Fibroblast of mammary gland (primary cell): Measurements from ENCODE around the gene P2RY8.

Source experiments
- DNase-seq: peaks from one replicate; pipeline ENCODE4 v3.0.0-alpha.2; 2010; ENCODE audit warnings: low read depth
- H3K4me3 ChIP-seq: 2 replicates; pipeline ENCODE4 v1.5.1; 2011; ENCODE audit warnings: low read depth, mild to moderate bottlenecking, low read length, moderate library complexity; ENCODE audit not compliant: control insufficient read depth
- TF ChIP-seq, protein P1 (sequence below): conservative IDR thresholded peaks from 2 replicates; pipeline ENCODE4 v1.5.1; 2011; ENCODE audit warnings: low read depth, low read length, inconsistent platforms; ENCODE audit not compliant: control insufficient read depth, insufficient read depth

The P2RY8 gene

DNA sequence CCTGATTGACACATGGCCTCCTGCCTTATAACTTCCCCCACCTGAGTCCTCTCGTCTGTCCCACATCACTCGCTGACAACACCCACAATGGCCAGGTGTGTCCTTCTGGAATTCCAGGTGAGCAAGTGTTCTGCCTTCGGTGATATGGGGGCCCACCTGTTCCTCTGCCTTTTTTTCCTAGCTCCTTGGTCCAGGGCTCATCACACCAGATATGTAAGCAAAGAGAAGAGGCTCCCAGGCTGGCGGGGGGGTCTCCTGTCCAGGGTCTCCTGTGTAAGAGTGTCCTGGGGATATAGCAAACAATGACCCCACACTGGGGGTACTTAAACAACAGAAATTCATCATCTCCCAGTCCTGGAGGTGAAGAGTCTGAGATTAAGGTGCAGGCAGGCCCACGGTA lies 25.2 kb downstream of the P2RY8 start:
- H3K4me3 ChIP-seq: no peak overlapping the region
- TF ChIP-seq, protein P1, sequence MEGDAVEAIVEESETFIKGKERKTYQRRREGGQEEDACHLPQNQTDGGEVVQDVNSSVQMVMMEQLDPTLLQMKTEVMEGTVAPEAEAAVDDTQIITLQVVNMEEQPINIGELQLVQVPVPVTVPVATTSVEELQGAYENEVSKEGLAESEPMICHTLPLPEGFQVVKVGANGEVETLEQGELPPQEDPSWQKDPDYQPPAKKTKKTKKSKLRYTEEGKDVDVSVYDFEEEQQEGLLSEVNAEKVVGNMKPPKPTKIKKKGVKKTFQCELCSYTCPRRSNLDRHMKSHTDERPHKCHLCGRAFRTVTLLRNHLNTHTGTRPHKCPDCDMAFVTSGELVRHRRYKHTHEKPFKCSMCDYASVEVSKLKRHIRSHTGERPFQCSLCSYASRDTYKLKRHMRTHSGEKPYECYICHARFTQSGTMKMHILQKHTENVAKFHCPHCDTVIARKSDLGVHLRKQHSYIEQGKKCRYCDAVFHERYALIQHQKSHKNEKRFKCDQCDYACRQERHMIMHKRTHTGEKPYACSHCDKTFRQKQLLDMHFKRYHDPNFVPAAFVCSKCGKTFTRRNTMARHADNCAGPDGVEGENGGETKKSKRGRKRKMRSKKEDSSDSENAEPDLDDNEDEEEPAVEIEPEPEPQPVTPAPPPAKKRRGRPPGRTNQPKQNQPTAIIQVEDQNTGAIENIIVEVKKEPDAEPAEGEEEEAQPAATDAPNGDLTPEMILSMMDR: no peak
- DNase-seq: no peak

DNA sequence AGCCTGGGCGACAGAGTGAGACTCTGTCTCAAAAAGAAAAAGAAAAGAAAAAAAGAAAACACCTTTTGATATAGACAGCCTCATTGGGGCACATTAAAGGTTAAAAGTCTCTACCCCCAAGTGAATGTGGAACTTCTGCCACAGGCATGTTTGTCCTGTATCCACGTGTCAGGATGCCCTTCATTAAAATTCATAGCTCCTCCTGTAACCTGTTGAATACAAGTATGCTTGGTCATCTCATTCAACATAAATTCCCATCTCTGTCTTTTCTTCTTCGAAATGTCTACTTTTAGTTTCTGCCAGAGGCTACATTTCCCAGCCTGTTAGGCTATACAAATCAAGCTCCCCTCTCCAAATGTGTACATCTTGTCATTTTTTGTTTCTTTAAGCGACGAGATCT lies 25.8 kb downstream of the P2RY8 start:
- TF ChIP-seq, protein P1: no peak
- no peak for DNase-seq
- no peak overlapping the region for H3K4me3 ChIP-seq

DNA sequence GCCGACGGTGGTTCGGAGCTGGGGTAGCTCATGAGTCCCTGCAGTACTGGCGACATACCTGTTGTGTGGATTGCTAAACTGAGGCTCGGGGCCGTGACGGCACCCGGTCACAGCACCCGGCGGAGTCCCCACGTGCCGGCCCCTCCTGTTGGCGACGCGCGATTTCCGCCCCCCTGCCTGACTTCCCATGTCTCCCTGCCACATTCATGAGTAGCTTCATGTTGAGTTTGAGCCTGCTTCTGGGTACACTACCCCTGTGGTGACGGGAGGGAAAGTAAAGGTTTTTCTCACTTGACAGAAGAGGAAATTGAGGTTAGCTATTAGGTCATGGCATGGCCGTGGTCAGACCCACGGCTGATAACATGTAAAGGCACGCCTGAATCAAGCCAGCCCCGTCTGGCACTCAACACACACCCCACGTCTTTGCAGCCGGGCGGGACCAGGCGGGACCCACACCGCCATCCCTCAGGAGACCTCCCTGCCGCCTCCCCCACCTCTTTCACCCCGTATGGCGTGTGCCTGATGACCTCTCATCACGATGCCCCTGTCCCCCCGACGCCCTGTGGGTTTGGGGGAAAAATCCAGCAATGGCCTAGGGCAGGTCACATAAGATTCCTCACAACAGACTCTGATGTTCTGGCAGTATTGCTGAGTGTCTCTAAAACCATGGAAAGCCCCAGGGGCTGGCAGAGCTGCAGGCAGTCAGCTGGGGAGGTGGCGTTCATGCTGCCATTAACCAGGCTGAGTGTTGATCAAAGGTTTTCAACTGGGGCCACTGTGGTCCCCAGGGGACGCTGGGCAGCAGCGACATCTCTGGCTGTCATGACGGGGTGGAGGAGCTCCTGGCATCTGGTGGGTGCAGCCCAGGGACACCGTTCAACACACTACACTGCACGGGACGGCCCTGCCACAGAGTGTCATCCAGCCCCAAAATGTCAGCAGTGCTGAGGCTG lies 29.2 kb downstream of the P2RY8 start:
- TF ChIP-seq, protein P1: no peak
- H3K4me3 ChIP-seq: no peak overlapping the region
- DNase-seq: no peak

DNA sequence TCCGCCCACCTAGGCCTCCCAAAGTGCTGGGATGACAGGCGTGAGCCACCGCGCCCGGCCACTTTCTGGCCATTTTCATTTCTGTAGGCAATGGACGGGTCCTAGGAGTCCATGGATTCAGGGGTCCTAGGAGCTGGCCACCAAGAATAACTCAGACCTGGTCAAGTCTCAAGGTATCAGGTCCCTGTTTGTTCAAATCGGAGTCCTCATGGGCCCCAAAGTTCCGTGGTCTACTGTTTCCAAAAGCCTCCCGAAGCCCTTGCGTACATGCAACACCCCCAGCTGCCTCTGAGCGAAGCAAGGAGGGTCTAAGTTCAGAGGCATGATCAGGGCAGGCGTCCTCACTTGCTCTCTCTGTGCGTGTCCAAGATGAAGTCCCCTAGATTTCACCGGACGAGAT lies 30.1 kb downstream of the P2RY8 start:
- no peak for DNase-seq
- TF ChIP-seq, protein P1: no peak
- H3K4me3 ChIP-seq: no peak overlapping the region

DNA sequence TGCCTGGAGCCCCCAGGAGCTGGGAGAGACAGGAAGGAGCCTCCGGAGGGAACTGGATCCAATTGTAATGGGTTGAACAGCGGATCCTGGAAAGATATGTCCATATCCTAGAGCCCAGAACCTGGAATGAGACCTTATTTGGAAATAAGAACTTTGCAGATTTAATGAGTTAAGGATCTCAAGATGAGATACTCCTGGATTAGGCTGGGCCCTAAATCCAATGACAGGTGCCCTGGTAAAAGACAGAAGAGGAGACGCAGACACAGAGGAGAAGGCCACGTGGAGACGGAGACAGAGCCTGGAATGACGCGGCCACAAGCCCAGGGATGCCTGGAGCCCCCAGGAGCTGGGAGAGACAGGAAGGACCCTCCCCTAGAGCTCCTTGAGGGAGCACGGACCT lies 34.1 kb downstream of the P2RY8 start:
- TF ChIP-seq, protein P1: no peak
- no peak for DNase-seq
- H3K4me3 ChIP-seq: no peak overlapping the region

DNA sequence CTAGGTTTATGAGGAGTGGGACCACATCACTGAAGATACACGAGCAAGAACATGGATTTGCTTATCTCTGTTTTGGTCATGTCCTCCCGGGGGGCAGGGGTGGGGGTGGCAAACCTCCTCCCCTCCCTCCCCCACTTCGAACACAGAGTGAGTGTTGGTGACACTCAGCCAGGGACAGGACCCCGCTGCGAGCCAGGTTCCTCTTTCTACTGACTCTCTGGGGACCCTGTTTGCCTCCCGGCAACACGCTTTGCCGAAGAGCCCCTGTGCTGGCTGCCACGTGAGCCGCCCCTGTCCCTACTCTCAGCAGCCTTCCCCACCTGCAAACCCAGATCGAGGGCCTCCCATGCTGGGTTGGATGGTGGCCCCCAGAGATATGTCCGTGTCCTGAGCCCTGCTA lies 34.7 kb downstream of the P2RY8 start:
- H3K4me3 ChIP-seq: no peak overlapping the region
- no peak for DNase-seq

More for the DNA sequence above, 34.7 kb downstream of the P2RY8 start:
- TF ChIP-seq, protein P1: no peak
